ENCODE results near the gene ZNF385B.

GRCh38 chr2:179578171-179578916, 283.1 kb downstream of the ZNF385B start:
- TF ChIP-seq, protein P1, sequence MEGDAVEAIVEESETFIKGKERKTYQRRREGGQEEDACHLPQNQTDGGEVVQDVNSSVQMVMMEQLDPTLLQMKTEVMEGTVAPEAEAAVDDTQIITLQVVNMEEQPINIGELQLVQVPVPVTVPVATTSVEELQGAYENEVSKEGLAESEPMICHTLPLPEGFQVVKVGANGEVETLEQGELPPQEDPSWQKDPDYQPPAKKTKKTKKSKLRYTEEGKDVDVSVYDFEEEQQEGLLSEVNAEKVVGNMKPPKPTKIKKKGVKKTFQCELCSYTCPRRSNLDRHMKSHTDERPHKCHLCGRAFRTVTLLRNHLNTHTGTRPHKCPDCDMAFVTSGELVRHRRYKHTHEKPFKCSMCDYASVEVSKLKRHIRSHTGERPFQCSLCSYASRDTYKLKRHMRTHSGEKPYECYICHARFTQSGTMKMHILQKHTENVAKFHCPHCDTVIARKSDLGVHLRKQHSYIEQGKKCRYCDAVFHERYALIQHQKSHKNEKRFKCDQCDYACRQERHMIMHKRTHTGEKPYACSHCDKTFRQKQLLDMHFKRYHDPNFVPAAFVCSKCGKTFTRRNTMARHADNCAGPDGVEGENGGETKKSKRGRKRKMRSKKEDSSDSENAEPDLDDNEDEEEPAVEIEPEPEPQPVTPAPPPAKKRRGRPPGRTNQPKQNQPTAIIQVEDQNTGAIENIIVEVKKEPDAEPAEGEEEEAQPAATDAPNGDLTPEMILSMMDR (conservative IDR thresholded peaks at IDR 0.05; ENCODE audit: low read length): no peak
- no peak for TF ChIP-seq EZH2phosphoT487 (IDR thresholded peaks at IDR 0.05; ENCODE audit: borderline replicate concordance, low read depth, low read length)

Measured in OCI-LY7 (cell line).